HG03045 (cell line): Measurements from ENCODE around the gene ZNF385A.
"Not testable (repeated sequence)": the region's sequence is repeated elsewhere in the genome, so short reads cannot be mapped to it uniquely, and the experiment has no call there.

ENCODE experiments used
- ATAC-seq: cut with Tn5 transposase; IDR thresholded peaks from one replicate; pipeline ENCODE4 v1.9.1; 2021; ENCODE audit warnings: mild to moderate bottlenecking, moderate library complexity; ENCODE audit not compliant: unreplicated experiment

Gene ZNF385A

DNA sequence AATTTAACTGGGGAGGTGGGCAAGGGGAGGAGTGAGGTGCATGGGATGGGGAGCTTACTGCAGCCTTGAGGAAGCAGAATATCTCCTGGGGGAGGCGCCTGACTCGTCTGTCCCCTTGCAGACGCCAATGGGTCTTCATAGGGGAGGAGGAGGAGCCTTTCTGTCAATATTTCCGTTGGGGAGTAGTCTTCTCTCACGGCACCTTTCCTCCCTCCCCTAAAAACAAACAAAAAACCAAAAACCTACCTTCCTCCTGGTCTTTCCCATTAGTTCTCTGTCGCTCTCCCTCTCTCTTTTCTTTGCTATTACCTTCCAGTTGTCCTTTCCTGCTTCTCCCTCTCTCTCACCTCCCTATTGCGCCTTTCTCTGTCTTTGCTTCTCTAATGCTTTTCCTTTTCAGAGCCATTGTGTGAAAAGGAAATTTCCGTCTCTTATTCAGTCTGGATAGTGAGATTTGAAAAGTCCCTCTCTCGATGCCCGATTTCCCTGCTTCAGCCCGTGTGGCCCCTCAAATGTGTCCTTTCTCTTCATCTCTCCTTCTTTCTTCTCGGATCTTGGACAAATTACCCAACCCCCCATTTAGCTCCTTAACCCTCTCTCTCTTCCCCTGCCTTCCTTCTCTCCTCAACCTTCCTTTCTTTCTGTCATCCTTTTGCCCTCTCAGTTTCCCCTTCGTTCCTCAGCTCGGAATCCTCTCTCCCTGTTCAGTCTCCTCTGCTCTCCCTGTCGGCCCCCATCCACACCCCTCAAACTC, 26.2 kb downstream of the ZNF385A start:
- ATAC-seq, result no peak

DNA sequence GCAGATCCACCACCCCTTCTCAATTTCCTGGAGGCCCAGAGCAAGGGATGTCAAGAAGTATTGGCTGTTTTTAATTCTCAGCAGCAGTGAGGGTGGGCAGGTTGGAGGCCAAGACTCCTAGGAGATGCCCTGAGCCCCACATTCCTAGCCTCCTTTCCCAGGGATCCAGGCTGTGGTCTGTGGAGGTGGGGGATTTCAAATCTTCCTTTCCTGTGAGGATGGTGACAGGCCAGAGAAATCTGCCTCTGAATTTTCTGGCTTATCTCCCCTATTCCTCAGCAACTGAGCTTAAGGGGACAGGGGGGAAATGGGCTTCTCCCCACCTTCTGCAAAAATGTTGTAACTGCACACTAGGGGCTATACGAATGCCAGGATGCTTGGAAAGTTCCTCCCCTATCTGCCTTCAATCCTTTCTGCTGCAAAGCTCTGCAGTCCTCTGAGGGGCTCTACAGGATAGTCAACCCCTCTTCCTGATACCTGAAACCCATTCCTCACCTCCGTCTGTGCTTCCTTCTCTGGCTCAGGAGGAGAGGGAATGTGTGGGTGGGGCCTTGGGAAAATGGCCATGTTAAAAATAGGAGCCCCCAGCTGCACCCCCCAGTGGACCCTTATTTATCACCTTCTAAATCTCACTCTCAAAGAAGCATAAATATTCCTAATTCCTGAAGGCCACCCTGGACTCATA, 26.9 kb downstream of the ZNF385A start:
- no peak for ATAC-seq

DNA sequence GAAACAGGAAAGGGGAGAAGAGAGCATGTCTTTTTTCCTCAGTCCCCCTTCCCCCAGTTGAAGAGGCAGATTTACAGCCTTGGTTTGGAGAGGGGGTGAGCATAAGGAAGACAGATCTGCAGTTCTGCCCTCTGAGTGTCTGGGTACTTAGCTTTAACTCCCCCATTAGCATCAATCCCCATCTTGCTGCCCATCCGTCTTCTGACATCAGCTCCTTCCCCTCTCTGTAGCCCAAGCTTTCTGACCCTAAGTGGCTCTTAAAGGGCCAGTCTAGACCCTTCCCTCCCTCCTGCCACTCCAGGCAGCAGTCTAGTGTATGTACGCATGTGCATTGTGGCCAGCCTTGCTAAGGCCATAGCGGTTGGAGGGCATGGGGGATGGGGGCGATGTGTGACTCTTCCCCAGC, 27.6 kb downstream of the ZNF385A start:
- ATAC-seq, result no peak

DNA sequence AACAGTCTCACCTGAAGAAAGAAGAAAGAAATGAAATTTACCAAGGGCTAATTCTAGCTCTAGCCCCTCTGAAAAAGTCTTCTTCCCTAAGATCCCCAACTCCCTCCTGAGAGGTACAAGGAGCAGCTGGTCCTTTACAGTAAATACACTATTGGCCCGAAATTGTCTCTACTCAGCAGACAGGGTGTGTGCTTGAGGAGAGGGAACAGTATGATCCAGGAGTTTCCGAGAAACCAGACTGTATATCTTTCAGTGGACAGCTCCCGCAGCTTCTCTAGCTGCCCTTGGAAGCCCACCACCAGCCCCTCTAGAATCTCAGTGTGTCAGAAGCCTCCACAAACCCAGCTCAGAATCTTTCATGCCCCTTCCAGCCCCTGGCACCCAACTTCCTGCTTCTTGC, 28.3 kb downstream of the ZNF385A start:
- ATAC-seq, result no peak

DNA sequence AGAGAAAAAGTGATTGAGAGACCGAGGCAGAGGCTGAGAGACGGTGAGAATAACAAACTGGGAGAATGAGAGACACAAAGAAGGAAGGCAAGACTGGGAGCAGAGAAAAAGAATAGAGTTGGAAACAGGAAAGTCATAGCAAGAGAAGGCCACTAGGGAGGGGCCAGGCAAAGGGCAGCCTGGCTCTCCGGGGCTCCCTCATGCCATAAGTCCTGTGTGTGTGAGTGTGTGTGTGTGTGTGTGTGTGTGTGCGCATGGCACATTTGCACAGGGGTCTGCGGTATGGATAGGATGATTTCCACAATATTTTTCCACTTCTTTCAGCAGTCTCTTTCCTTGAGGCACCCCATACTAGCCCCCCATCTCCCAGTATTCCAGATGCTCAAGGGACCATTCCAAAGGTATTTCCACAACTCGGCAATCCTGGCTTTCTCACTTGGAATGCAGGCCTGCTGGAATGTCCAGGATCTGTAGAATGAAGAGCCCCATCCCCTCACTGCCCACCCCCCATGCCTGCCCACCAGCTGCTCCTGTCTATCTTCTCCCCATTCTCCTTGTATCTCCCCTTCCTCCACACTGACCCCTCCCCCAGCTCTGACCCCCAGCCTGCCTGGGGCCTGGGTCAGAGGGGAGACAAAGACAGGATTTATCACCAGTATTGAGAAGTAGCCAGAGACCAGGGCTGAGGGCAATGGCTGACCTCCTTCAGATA, 29.3 kb downstream of the ZNF385A start:
- ATAC-seq, result no peak

DNA sequence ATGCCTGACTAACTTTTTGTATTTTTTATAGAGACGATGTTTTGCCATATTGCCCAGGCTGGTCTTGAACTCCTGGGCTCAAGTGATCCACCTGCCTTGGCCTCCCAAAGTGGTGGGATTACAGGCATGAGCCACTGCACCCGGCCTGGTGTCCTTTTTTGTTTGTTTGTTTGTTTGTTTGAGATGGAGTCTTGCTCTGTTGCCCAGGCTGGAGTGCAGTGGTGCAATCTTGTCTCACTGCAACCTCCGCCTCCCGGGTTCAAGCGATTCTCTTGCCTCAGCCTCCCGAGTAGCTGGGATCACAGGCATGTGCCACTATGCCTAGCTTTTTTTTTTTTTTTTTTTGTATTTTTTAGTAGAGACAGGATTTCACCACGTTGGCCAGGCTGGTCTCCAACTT, 30.3 kb downstream of the ZNF385A start:
- ATAC-seq, result not testable (repeated sequence)

DNA sequence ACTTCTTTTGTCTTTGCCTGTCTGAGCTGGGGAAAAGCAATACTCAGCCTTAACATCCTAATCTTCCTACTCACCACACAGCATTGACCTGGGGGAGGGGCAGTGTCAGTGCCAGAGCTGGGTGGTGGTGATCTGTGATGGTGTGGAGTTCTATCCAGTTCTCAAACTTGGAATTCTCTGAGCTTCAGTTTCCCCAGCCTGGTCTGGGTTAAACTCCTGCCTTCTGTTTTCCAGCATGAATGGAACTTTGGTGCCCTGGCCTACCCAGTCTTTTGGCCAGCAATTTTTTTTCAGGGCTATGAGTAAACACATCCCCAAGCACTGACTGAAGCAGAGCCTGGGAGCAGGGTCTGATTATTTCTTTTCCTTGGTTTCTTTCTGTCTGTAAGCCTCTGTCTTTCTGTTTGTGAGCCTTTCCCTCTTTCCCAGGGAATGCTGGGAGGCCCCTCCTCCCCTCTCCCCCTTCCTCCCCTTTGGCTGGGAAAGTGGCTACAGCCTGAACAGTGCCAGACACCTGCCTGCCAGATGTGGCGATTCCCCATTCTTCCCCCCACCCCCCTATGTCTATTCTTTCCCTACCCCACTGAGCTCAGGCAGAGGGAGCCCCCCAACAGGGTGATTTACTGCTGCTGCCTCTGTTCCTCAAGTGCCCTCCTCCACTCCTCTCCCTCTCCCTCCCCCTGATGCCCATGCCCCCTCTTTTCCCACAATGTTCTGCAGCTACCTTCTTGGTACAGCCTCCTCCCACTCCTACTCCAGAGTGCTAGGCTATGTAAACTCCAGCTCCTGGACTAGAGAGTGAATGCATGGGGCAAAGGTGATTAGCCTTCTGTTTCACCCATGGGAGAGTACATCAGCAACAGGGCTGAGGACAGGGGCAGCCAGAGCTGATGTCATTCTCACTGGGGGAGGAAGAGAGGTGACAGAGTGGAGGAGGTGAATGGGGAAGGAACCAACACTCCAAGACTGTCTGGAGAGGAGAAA, 31.4 kb downstream of the ZNF385A start:
- no peak for ATAC-seq

DNA sequence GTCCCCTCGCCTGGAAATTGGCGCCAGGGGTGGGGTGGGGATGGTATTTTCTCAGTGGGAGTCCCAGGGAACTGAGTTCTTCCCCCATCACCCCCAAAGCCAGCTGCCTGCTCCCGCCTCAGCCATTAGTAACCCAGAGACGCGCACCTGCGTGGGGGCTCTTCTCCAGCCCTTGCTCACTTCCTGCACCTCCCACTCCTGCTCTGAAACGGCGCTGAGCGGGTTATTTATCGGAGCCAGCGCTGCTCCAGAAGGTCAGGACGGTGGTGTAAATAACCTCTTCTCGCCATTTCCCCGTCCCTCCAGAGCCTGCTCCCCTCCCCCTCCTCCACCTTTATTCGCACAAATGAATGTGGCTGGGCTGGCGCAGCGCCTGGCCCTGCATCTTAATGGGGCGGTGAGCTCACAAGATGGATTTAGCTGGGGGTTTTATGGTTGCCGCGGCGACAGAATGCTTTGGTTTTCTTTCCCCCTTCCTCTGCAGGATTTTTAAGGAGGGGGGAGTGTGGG, 32.5 kb downstream of the ZNF385A start:
- ATAC-seq, result no peak

DNA sequence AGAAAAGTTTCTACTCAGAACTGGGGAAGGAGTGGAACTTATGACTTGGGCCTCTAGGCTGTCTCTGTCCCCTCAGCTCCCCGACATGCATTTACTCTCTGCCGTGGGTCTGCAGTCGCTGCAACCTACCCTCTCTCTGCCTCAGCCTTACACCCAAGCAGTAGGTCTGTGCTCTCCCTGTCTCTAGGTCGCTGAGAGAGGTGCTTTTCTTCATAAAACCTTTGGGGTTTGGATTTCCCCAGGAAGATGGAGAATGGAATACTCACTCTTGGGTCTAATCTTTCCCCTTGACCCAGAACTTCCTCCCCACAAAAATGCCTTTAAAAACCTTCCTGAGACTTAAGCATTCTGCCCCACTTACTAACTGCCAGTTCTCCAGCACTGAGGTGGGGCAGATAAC, 33.2 kb downstream of the ZNF385A start:
- ATAC-seq, result no peak

DNA sequence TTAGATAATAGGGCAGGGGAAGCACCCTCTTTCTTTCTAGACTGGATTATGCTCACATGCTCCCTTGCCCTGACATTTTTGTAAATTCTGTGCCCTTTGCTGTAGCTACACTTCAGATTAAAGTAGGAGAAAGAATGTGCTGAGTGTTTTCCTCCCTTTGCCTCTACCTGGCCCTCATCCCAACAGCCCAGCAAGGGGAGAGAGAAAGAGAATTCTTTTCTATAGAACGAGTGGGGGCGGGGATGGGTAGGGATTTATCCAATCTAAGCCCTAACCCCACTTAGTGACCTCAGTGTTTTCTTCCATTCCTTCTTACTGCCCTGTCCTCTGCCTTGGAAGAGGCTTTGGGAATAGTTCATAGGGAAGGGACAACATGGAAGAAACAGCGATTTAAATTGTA, 33.8 kb downstream of the ZNF385A start:
- ATAC-seq, result no peak

DNA sequence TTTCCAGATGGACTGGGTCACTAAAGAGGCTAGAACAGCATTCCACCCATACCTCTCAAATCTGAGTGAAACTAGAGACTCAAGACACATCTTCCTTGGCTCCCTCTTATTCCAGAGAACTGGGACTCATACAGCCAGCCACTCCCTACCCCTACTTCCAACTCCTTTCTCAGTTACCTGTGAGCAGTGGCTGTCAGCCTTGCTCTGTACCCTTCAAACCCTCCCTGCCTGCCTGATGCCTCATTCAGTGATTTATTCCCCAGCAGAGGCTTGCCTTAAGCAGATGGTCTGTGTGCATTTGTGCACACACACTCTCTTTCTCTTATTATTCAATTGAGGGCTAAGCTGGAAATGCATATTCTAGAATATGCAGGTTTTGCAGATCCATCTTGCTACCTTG, 34.9 kb downstream of the ZNF385A start:
- ATAC-seq, result no peak

DNA sequence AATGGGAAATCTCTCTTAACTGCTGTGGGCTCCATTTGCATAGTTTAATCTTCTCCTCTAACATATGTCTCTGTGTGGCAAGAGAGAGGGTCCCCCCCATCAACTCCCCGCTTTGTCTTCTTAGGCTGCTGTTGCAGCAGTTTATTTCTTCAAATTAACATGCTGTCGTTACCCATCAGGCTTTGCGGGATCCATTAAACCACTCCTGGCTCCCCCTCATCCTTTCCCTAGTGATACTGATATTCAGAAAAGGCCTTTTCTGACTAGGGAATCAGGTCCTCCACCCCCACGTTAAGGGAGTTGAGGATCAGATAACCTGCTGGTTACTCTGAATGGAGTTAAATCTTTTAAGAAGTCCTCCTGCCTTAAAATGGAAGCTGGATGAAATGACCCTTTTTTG, 35.5 kb downstream of the ZNF385A start:
- ATAC-seq, result no peak

DNA sequence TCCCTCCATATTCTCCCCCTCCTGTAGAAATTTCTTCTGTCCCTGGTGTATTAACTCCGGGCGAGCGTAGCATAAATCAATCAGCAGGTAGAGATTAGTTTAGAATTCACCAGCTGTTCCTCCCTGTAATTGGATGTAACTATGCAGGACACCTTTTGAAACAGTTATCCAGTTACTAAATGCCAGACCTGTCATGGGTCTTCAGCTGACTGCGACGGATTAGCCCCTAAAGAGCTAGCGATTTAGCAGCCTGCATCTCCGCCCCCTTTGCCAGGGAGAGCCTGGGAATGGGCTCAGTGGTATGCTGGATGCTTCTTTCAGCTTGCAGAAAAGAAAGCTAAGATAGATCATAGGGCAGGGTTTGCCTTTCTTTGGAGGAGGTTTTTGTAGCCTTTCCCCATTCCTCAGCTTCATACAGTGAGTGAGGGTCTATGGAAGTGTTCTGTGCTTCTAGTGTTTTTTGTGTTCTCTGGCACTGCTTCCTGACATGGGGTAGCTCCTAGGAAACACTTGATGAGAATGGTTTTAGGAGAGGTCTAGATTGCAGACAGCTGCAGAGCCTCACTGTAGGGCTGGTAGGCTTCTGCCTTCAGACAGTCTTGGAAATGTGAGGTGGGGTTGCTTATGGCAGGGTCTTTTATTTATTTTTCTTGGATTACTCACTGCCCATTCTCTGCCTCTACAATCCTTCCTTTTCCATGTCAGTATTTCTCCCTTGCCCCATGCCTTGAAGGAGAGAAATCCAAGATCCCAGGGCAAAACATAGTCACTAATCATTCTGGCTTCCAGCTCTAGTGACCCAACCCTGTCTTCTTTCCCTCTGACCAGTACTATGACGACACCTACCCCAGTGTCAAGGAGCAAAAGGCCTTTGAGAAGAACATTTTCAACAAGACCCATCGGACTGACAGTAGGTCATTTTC, 42.9 kb downstream of the ZNF385A start:
- ATAC-seq, result no peak

DNA sequence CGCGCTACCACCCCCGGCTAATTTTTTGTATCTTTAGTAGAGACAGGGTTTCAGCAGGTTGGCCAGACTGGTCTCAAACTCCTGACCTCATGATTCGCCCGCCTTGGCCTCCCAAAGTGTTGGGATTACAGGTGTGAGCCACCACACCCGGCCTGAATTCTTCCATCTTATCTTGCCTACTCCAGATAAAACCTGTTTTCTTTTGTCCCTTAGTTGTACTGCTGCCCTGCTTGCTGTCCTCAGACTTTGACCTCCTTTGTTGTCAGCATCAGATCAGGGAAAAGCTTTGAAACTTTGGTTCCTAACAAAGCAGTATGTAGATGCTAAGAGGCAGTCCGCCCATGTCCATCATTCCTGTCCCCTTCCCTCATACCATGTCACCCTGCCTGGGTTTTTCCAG, 43.7 kb downstream of the ZNF385A start:
- ATAC-seq, result no peak

DNA sequence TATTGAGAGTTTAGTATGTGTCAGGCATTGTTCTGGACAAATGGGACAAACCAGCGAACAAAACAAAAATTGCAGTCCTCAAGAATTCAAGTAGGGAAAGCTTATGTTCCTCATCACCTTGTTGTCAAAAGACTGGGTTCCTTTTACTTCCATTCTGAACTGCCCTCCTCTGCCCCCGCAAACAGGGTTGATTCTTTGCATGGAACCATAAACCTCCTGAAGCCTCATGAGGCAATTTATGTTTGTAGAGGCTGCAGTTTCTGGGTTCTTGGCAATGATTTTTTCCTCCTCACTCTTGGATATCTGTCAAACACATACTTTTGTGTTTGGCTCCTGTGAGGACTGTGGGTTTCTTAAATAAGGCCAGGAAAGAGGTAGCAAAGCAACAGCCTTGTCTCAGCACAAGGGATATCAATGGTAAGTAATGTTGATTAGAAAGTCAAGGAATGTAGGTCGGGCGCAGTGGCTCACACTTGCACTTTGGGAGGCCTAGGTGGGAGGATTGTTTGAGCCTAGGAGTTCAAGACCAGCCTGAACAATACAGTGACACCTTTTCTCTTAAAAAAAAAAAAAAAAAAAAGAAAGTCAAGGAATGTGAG, 45.7 kb downstream of the ZNF385A start:
- no peak for ATAC-seq

DNA sequence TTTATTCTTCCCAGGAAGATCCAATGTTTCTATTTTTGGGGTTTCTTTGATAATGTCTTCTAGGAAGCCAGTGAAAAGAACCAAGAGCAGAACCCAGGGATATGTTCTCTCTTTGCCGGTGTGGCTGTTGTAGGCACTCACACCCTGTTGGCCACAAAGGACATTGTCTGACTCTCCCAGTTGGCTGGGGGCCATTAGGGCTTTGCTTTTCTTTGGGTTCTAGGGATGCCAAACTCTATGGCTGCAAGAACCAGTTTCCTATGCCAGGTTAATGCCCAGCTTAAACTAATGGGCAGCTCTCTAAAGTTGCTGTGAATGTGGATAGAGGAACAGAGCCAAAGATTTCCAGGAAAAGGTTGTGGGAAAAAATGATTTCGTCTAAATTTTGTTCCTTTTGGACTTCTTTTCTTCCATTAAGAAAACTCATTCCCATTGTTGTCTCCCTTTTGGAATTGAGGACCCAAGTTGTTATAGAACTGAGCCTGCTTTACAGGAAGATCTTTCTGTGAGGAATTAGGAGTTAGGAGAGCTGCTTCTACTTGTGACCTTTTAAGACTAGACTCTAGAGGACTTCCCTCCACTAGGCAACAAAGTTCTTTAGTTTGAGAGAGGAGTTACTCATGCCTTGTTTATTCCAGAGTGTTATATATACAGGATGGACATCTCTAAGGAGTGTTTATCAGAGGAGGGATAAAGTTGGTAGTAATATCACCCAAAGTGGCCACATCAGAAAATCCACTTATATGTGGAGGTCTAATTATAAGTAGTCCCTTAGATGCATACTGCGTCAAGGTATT, 46.5 kb downstream of the ZNF385A start:
- no peak for ATAC-seq

DNA sequence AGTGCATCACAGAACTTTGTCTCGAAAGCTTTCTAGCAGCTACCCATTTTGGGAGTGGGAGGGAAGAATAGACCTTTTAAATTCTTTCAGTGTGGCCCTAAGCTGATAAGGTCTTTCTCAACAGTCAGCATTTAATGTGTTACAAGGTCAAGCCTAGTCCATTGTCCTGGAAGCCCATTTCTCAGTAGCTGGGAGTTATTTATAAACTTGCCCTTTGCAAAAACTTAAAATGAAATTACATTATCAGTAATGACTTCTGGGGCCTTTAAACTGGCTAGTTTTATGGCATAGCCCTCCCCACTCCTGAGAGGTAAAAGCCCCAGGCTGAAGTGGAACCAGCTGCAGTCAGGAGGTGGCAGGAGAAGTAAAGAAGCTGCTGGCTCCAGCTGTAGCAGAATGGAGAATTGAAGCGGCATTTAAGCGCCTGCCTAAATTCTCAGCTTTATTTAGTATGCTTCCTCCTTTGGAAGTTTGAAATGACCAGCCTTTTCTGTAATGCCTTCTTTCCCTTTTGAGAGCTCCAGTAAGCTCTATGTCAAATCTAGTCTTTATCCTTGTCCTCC, 47.2 kb downstream of the ZNF385A start:
- no peak for ATAC-seq

DNA sequence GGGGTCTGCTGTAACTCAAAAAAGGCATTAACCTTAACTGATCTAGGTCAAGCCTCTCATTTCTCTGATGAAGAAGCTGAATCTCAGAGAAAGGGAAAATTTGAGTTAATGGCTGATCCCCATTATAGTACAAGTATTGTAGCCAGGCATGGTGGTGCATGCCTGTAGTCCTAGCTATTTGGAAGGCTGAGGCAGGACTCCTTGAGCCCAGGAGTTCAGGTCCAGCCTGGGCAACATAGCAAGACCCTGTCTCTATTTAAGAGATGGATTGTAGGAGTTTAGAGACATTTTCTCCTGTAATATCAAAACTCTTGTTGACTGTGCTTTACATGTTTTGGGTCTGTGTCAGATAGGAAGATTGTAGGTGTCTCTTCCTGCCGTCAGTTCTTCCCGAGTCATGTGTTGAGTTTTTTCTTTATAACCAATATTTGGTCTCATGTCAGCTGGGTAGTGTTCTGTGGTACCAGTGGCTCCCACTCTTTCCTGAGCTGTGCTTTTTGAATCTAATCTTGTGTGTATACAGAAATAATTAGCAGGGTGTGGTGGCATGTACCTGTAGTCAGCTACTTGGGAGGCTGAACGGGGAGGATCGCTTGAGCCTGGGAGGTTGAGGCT, 51.0 kb downstream of the ZNF385A start:
- no peak for ATAC-seq
